SH-SY5Y (cell line): ENCODE results near the gene PTPRC.

Experiments
- GATA2 ChIP-seq: IDR thresholded peaks from 2 replicates; pipeline ENCODE4 v1.6.1; 2011; ENCODE audit warnings: mild to moderate bottlenecking, low read depth, low read length
- GATA3 ChIP-seq: IDR thresholded peaks from 2 replicates; pipeline ENCODE4 v1.6.1; 2011; ENCODE audit warnings: low read depth, mild to moderate bottlenecking, low read length, moderate library complexity

The PTPRC gene

GRCh38 chr1:198680174-198680875, 41.5 kb downstream of the PTPRC start:
- TF ChIP-seq GATA2 (no peak), GATA3 (no peak)

GRCh38 chr1:198681252-198681651, 42.4 kb downstream of the PTPRC start:
- no peak for TF ChIP-seq GATA3
- no peak for TF ChIP-seq GATA2

- TF ChIP-seq GATA3 = no peak
- TF ChIP-seq GATA2 = no peak
Measured at GRCh38 chr1:198681831-198682759, 43.3 kb downstream of the PTPRC start.

GRCh38 chr1:198682850-198683249, 44.0 kb downstream of the PTPRC start:
- TF ChIP-seq GATA3 (no peak), GATA2 (no peak)

- no peak for TF ChIP-seq GATA2
- TF ChIP-seq GATA3 = no peak
Measured at GRCh38 chr1:198683449-198683848, 44.6 kb downstream of the PTPRC start.

GRCh38 chr1:198686069-198686728, 47.4 kb downstream of the PTPRC start:
- TF ChIP-seq GATA2 (no peak), GATA3 (0 out of 2 replicates have a peak, but pooled peaks have one; percentile 16)

- TF ChIP-seq GATA2 (no peak), GATA3 (no peak)
Measured at GRCh38 chr1:198687429-198687828, 48.6 kb downstream of the PTPRC start.

GRCh38 chr1:198691063-198691462, 52.2 kb downstream of the PTPRC start:
- TF ChIP-seq GATA3 (no peak), GATA2 (no peak)

- TF ChIP-seq GATA3 = no peak
- no peak for TF ChIP-seq GATA2
Measured at GRCh38 chr1:198693321-198693720, 54.5 kb downstream of the PTPRC start.

- TF ChIP-seq GATA3 = no peak
- TF ChIP-seq GATA2 = no peak
Measured at GRCh38 chr1:198694542-198694941, 55.7 kb downstream of the PTPRC start.

GRCh38 chr1:198696211-198696610, 57.4 kb downstream of the PTPRC start:
- TF ChIP-seq GATA2 (no peak), GATA3 (no peak)

GRCh38 chr1:198699167-198700015, 60.6 kb downstream of the PTPRC start:
- TF ChIP-seq GATA3 = no peak

GRCh38 chr1:198700016-198700392, 61.2 kb downstream of the PTPRC start:
- no peak for TF ChIP-seq GATA2
- TF ChIP-seq GATA3 = no peak
